ELF-1 (cell line): ENCODE data around the gene MAML3.
A peak's percentile ranks its signal among the peaks of the same experiment; 100 is the strongest.

Experiments used
- DNase-seq: peaks from one replicate; pipeline ENCODE4 v3.0.0-alpha.2; 2016; ENCODE audit warnings: low read depth, low spot score

Gene MAML3

GRCh38 chr4:139735381-139736273 lies 418.4 kb downstream of the MAML3 start:
- peak; percentile 64 for DNase-seq

GRCh38 chr4:139734875-139735380 lies 419.1 kb downstream of the MAML3 start:
- peak; percentile 90 for DNase-seq

GRCh38 chr4:139734201-139734874 lies 419.6 kb downstream of the MAML3 start:
- DNase-seq, result no peak

GRCh38 chr4:139732991-139733570 lies 420.9 kb downstream of the MAML3 start:
- no peak for DNase-seq

GRCh38 chr4:139728840-139729239 lies 425.1 kb downstream of the MAML3 start:
- DNase-seq, result no peak

GRCh38 chr4:139728146-139728545 lies 425.8 kb downstream of the MAML3 start:
- DNase-seq, result no peak

- DNase-seq, result no peak
Observed at GRCh38 chr4:139726615-139727014, 427.4 kb downstream of the MAML3 start.

- no peak for DNase-seq
Observed at GRCh38 chr4:139725236-139725635, 428.7 kb downstream of the MAML3 start.

GRCh38 chr4:139721789-139722188 lies 432.2 kb downstream of the MAML3 start:
- DNase-seq, result no peak

GRCh38 chr4:139720806-139721205 lies 433.2 kb downstream of the MAML3 start:
- DNase-seq, result no peak

- peak; percentile 58 for DNase-seq
Observed at GRCh38 chr4:139719381-139720101, 434.4 kb downstream of the MAML3 start.

GRCh38 chr4:139718833-139719232 lies 435.2 kb downstream of the MAML3 start:
- no peak for DNase-seq

GRCh38 chr4:139718358-139718757 lies 435.6 kb downstream of the MAML3 start:
- no peak for DNase-seq

GRCh38 chr4:139715746-139716391 lies 438.1 kb downstream of the MAML3 start:
- DNase-seq, result no peak

GRCh38 chr4:139712882-139713281 lies 441.1 kb downstream of the MAML3 start:
- DNase-seq, result no peak

GRCh38 chr4:139711461-139711860 lies 442.5 kb downstream of the MAML3 start:
- DNase-seq, result no peak

GRCh38 chr4:139710073-139710472 lies 443.9 kb downstream of the MAML3 start:
- no peak for DNase-seq

- DNase-seq, result no peak
Observed at GRCh38 chr4:139709660-139710059, 444.3 kb downstream of the MAML3 start.

GRCh38 chr4:139704915-139705485 lies 449.0 kb downstream of the MAML3 start:
- DNase-seq, result no peak

GRCh38 chr4:139700568-139700967 lies 453.4 kb downstream of the MAML3 start:
- no peak for DNase-seq
